Mononuclear cell (primary cell): ENCODE data around the gene CPEB2. TPM values are rescaled to one million over a fixed set of nuclear protein-coding genes. Genes with fewer than 3 reads are reported as not detected.
A peak's percentile ranks its signal among the peaks of the same experiment; 100 is the strongest.

Experiments used
- H3K27me3 ChIP-seq: 2 replicates; pipeline ENCODE4 v1.6.0; 2011; ENCODE audit warnings: low read length, control low read depth; ENCODE audit not compliant: insufficient read depth
- H3K4me1 ChIP-seq: 2 replicates; pipeline ENCODE4 v1.5.1; 2011; ENCODE audit warnings: mild to moderate bottlenecking, low read length, control low read depth; ENCODE audit not compliant: insufficient read depth
- H3K4me3 ChIP-seq: 2 replicates; pipeline ENCODE4 v1.5.1; 2011; ENCODE audit warnings: mild to moderate bottlenecking, low read length, moderate library complexity
- H3K9me3 ChIP-seq: 2 replicates; pipeline ENCODE4 v1.5.1; 2011; ENCODE audit warnings: low read depth, mild to moderate bottlenecking, control low read depth, low read length
- total RNA-seq: library from RNA; depleted of rRNA; stranded (reverse); fragments of >200 nt; gene quantifications from one replicate; pipeline ENCODE4 v1.2.3, GENCODE V29; 2012

Gene CPEB2
- total RNA-seq, 1 donor = 20.6 TPM

DNA sequence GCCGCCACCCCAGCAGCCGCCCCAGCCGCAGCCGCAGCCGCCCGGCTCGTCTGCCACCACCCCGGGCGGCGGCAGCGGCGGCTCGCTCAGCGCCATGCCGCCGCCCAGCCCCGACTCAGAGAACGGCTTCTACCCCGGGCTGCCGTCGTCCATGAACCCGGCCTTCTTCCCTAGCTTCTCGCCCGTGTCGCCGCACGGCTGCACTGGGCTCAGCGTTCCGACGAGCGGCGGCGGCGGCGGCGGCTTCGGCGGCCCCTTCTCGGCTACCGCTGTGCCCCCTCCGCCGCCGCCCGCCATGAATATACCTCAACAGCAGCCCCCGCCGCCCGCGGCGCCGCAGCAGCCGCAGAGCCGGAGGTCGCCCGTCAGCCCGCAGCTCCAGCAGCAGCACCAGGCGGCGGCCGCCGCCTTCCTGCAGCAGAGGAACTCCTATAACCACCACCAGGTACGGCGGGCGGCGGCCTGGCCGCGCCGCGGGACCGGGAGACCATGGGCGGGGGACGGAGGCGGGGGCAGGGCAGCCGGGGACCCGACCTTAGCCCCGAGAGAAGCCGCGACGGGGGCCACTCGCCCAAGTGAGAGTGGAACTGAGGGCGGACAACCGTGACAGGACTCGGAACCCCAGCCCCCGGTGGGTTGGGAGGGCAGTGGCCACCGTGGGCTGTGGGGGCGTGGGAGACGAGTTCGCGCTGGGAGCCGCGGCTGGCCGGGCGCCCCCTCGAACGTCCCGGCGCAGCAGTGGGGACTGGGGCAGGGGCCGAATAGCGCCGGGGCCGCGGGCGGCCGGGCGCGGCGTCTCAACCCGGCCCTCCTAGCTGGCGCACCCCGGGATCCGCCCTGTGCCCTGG is 1.8 kb downstream of the CPEB2 start:
- H3K4me1 ChIP-seq = peaks cover 20% of the 10 kb centered on the region
- H3K27me3 ChIP-seq = no peaks in the 10 kb centered on the region
- peak overlapping the region; percentile 90 for H3K4me3 ChIP-seq
- H3K9me3 ChIP-seq = no peaks in the 10 kb centered on the region

DNA sequence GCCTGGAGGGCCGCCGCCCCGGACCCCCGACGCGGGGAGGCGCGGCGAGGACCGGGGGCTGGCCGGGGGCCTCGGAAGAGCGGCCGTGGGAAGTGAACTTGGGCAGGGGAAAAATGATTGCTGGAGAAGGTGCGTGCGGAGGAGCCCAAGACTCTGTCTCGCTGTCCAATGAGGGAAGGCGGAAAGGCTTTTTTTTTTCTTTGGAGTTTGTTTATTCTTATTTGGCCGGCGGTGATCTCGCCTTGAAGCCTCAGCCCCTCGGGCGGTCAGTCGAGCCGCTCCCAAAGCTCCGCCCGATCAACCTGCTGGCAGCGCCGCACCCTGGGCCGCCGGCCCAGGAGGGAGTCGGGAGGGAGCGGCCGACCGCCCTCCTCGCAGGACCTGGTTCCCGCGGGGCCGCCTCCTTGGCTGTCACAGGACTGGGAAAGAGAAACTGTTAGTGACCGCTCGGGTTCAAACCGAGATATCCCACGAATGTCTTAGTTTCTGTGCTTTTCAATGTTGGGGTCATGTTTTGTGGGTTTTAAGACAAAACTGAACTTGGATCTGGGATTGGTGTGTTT is 2.5 kb downstream of the CPEB2 start:
- peak overlapping the region; percentile 90 for H3K4me3 ChIP-seq

DNA sequence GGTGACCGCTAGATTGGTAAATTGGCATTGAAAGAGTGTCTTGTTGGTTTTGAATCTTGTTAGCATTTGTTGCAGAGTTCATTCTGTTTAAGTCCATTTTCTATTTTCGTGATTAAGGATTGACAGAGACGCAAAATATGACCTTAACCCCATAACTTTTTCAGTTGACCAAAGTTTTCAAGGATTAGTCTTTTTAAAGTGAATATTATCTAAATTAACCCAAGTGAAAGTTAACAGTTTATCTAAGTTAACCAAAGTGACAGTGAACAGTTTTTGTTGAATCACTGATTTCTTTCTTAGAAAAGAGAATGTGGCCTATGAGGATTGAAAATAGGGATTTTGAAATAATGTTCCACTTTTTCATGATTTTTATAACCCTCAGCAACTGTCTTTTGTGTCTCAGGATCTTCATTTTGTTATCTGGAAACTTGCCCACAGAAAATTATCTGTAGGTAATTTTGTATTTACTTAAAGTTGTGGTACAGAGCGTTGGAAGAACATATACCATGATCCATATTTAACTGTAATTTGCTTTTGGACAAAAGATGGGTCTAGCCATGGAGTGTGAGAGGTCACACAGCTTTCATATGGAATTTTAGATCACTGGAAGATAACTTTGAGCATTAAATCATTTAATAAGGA is 3.3 kb downstream of the CPEB2 start:
- Histone ChIP-seq H3K4me1 (peaks cover 20% of the 10 kb centered on the region), H3K4me3 (peak overlapping the region; percentile 90), H3K9me3 (no peaks in the 10 kb centered on the region), H3K27me3 (no peaks in the 10 kb centered on the region)

More for the DNA sequence above, 2.5 kb downstream of the CPEB2 start:
- Histone ChIP-seq H3K4me1 (peaks cover 20% of the 10 kb centered on the region), H3K27me3 (no peaks in the 10 kb centered on the region), H3K9me3 (no peaks in the 10 kb centered on the region)

DNA sequence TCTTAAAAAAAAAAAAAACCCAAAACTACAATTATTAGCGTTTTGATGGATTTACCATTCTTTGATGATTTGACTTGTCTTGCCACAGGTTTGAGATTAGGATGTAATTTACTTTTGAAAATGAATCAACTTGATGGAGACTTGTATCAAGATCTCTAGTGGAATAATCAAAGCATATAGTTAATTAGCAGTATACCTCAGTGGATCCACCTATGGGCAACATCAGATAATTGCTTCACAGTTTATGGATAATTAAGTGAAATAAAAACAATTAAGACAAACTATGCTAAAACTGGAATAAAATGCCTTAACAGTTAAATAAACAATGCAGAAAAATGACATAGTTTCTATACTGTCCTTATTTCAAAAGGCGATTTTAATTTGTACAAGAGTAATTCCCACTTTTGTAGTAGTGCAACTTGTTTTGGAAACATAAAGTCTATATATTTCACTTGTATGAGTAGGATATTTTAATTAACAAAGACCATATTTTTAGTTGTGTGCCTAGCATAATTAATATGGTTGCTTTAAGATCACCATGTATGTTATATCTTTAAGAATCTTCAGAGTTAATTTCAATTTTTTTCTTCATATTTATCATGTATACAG is 4.2 kb downstream of the CPEB2 start:
- no peak overlapping the region for H3K4me3 ChIP-seq
- peaks cover 16% of the 10 kb centered on the region for H3K4me1 ChIP-seq
- H3K9me3 ChIP-seq = no peaks in the 10 kb centered on the region
- no peaks in the 10 kb centered on the region for H3K27me3 ChIP-seq

DNA sequence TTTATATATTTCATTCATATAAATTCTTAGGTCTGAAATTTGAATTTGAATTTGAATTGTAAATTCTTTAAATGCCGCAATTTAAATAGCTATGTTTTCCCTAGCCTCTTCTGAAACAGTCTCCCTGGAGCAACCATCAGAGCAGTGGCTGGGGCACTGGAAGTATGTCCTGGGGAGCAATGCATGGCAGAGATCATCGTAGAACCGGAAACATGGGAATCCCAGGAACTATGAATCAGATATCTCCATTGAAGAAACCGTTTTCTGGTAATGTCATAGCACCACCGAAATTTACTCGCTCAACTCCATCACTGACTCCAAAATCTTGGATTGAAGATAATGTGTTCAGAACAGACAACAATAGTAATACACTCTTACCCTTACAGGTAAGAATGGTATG is 4.9 kb downstream of the CPEB2 start:
- Histone ChIP-seq H3K4me3 (no peak overlapping the region), H3K9me3 (no peaks in the 10 kb centered on the region), H3K4me1 (peaks cover 16% of the 10 kb centered on the region), H3K27me3 (no peaks in the 10 kb centered on the region)

DNA sequence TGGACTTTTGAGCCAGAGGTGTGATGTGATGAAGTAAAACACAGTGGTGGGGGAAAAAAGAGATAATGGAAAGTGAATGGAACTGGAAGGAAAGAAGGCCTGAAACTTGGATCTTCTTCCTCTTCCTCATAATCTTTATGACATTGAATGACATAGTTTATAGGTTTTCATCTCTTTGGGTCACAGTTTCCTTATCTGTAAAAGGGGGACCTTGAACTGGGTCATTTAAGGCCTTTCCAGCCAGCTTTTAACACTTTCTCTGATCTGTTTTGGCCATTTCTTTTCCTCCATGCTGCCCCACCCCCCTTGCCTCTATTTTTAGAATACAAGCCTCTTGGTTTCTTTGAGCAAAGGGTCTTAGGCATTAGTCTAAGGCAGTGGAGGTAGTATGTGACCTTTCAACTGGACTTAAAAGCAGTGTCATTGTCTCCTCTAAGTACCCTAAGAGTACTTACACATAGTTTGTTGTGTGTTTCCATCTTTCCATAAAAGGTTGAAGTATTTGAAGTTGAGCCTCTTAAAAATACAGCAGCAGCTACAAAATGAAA is 7.8 kb downstream of the CPEB2 start:
- Histone ChIP-seq H3K4me1 (peaks cover 12% of the 10 kb centered on the region), H3K9me3 (no peaks in the 10 kb centered on the region), H3K27me3 (no peaks in the 10 kb centered on the region), H3K4me3 (no peak overlapping the region)

DNA sequence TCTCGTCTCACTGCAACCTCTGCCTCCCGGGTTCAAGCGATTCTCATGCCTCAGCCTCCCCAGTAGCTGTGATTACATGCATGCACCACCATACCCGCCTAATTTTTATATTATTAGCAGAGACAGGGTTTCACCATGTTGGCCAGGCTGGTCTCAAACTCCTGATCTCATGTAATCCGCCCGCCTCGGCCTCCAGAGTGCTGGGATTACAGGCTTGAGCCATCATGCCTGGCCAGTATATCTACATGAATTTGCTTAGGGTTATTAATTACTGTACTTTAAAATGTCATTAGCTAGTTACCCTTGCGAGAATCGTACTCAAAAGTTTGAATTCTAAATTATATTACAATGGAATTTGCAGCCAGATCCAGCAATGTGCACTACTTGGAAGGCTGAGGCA is 8.9 kb downstream of the CPEB2 start:
- Histone ChIP-seq H3K4me1 (peaks cover 3% of the 10 kb centered on the region), H3K9me3 (no peaks in the 10 kb centered on the region), H3K4me3 (no peak overlapping the region), H3K27me3 (no peaks in the 10 kb centered on the region)

DNA sequence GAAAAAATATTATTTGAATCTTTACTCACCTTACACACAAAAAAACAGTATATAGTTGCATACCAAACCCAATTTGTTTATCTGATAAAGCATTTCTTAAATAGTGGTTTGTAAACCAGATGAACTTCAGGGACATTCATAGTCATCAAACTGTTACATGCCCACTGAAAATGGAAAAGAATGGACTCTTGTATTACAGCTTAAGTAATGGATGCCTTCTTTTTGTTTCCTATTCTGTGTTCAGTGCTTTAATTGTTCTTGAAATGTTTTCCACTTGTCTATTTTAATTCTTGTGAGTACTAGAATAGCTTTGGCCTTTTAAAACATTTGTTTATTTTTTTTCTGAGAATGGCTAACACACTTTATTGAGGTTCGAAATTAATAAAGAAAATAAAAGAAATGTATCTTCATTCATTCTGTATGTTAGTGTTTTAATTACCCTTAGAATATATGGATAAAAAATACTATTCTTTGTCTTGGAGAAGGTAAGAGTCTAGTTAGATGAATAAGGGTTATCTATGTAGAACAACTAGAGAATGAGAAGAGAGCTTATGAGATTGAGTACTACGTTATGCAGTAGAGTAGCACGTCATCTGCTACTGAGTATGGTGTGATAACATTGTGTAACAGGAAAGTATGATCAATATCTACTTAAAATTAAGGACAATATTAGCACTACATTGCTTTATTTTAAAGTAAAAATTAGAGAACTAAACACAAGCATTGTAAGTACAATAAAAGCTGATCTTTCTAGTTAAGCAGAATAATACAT is 9.9 kb downstream of the CPEB2 start:
- H3K9me3 ChIP-seq = no peaks in the 10 kb centered on the region
- H3K27me3 ChIP-seq = no peaks in the 10 kb centered on the region
- H3K4me1 ChIP-seq = peaks cover 1% of the 10 kb centered on the region
- H3K4me3 ChIP-seq = no peak overlapping the region

DNA sequence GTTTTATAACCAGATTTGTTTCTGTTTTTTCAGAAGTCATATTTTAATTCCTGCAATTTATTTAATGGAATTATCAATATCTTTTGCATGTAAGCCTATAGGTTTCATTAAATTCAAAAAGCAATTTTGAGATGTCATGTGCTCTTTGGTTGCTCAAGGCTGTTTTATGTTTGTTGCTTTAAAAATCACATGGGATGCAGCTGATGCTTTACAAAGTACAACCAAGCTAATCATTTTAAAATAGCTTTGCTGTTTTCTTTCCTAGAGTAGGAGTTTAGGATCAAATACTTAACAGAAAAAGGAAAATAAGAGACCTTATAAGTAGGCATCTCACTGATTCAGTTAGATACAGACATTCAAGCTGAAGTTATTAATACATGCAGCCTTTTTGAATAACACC is 11.3 kb downstream of the CPEB2 start:
- Histone ChIP-seq H3K9me3 (no peaks in the 10 kb centered on the region), H3K4me1 (no peaks in the 10 kb centered on the region), H3K4me3 (no peak overlapping the region), H3K27me3 (no peaks in the 10 kb centered on the region)

DNA sequence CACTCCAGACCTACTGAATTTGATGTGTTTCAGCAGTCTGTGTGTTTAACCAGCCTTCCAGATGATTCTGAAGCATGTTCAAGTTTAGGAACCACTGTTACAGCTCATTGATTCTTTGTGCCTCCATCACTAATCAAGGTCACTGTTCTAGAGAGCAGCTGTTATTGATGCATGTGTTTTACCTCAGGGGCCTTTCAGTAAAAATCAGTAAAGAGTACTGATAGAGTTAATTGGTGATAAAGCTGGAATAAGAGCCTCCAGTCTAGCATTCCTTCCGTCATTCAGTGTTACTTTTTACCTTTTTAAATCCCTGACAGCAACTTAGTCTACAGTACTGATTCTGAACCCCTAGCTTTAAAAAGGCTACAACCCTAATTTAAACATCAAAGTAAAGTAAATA is 12.9 kb downstream of the CPEB2 start:
- no peaks in the 10 kb centered on the region for H3K9me3 ChIP-seq
- H3K27me3 ChIP-seq = no peaks in the 10 kb centered on the region
- no peak overlapping the region for H3K4me3 ChIP-seq
- no peaks in the 10 kb centered on the region for H3K4me1 ChIP-seq

DNA sequence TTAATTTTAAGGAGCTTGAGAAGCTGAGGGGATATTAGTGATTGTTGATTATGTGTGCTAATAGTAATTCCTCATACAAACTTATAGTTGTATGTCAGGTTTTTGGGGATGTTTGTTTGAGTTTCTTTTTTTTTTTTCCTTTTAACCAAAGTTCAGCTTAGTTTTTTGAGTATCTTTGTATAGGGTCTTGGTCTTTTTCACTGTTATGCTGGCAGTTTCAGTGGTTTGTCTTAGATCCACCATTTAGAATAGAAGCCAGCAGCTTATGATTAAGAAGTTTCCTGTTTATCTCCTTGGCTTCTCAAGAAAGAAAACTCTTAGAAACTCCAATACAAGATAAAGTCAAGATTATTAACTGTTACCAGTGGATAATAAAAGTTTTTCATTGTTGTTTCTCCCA is 16.1 kb downstream of the CPEB2 start:
- Histone ChIP-seq H3K9me3 (no peaks in the 10 kb centered on the region), H3K4me1 (no peaks in the 10 kb centered on the region), H3K27me3 (no peaks in the 10 kb centered on the region), H3K4me3 (no peak overlapping the region)

DNA sequence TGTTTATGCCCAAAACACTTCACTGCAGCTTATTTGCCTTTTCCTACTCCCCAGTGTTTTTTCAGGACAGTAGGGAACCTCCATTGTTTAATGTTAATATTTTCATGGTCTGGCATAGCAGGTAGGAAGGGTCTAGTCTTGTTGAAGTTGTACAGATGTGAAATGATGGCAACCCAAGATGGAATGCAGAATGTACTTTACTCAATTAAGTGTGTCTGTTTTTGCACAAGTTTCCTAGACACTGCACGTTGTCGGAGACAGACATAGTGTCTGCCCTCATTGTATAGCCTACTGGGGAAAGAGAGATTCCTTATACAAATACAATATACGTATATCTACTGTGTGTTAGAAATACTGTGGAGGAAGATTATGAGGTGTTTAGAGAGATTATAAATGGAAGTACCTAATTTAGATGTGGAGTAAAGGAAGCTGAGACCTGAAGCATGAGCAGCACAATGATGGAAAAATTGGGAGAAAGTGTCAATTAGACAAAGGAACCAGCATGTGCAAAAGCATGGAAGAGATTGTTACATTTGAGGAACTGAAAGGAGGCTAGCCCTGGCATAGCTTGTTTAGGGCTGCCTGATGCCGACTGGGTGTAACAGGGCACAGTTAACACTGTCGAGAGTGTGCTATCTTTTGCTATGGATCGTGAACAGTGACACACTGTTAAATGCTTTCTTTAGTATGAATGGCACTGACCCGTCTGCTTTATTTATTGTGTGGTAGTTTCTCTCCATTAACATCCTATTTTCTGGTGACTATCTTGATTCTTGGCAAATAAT is 18.4 kb downstream of the CPEB2 start:
- Histone ChIP-seq H3K27me3 (no peaks in the 10 kb centered on the region), H3K4me1 (no peaks in the 10 kb centered on the region), H3K4me3 (no peak overlapping the region), H3K9me3 (no peaks in the 10 kb centered on the region)

DNA sequence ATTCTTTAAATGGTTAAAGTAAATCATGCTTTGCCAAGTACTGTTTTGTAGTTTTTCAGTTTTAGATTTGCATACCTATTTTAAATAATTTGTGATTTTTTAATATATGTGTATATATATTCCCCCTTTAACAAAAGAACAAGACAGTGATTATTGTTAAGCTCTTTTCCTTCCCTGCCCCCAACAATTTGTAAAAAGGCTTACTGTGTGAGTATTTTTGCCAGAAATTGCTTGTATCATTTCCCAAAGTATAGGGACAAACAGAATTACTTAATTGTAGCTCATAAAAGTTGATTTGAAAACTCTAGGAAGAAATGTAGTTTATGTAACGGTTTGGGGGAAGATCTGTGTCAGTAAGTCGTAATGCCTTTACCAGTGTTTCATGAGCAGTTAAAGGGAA is 19.0 kb downstream of the CPEB2 start:
- Histone ChIP-seq H3K4me1 (no peaks in the 10 kb centered on the region), H3K27me3 (no peaks in the 10 kb centered on the region), H3K9me3 (no peaks in the 10 kb centered on the region), H3K4me3 (no peak overlapping the region)

DNA sequence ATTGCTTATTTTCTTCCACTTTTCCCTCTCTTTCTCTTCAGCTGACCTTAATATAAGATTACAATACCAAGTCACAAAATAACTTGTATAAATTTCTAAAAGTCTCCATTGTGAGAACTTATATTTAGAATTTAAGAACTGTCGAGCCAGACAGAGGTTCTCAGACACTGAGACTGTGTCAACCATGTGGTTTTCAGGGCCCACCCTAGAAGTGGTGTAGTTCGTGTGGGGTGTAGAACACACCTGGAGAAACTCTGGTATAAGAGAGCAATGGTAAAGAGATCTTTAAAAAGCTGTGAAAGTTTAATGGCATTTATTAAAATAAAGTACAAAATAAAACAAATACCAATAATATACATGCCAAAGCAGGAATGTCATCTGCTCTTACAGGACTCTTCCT is 19.7 kb downstream of the CPEB2 start:
- no peaks in the 10 kb centered on the region for H3K27me3 ChIP-seq
- H3K4me3 ChIP-seq = no peak overlapping the region
- no peaks in the 10 kb centered on the region for H3K4me1 ChIP-seq
- no peaks in the 10 kb centered on the region for H3K9me3 ChIP-seq
